ENCODE data around the gene PNPO. TPM values are rescaled to one million over a fixed set of nuclear protein-coding genes. Genes with fewer than 3 reads are reported as not detected.

PNPO gene
- total RNA-seq, 1 donor from 2014 or later, result 31.3 TPM

GRCh38 chr17:47945529-47946508 is 4.4 kb downstream of the PNPO start:
- DNase-seq, result peak; percentile 53
- ATAC-seq, result no peak
- intact Hi-C loops (cut with micrococcal nuclease), result loop anchor here (5.0 kb wide), 1 partner anchor 39 kb away; no protein-coding TSS in a partner anchor

GRCh38 chr17:47946516-47946915 is 5.1 kb downstream of the PNPO start:
- ATAC-seq (no peak), DNase-seq (no peak)
- intact Hi-C loops (cut with micrococcal nuclease), result loop anchor here (5.0 kb wide), 1 partner anchor 39 kb away; no protein-coding TSS in a partner anchor

- ATAC-seq (peak; percentile 55), DNase-seq (peak; percentile 79)
- intact Hi-C loops (cut with micrococcal nuclease), result loop anchor here (5.0 kb wide), 1 partner anchor 40 kb away; no protein-coding TSS in a partner anchor
Measured at GRCh38 chr17:47946929-47947397, 5.6 kb downstream of the PNPO start.

- DNase-seq (no peak), ATAC-seq (peak; percentile 32)
- intact Hi-C loops (cut with micrococcal nuclease), result loop anchor here (5.0 kb wide), 1 partner anchor 41 kb away; no protein-coding TSS in a partner anchor
Measured at GRCh38 chr17:47948706-47949196, 7.4 kb downstream of the PNPO start.

GRCh38 chr17:47949197-47949759 is 7.9 kb downstream of the PNPO start:
- ATAC-seq, result peak; percentile 88
- intact Hi-C loops (cut with micrococcal nuclease), result loop anchor here (5.0 kb wide), 1 partner anchor 42 kb away; no protein-coding TSS in a partner anchor

GRCh38 chr17:47949946-47950345 is 8.6 kb downstream of the PNPO start:
- intact Hi-C loops (cut with micrococcal nuclease), result loop anchor here (5.0 kb wide), 1 partner anchor 43 kb away; no protein-coding TSS in a partner anchor
- ATAC-seq, result no peak

More at GRCh38 chr17:47949197-47949759, 7.9 kb downstream of the PNPO start:
- DNase-seq, result peak; percentile 95

GRCh38 chr17:47950448-47950847 is 9.1 kb downstream of the PNPO start:
- no peak for ATAC-seq
- DNase-seq, result no peak
- intact Hi-C loops (cut with micrococcal nuclease), result no loop called here

More at GRCh38 chr17:47949946-47950345, 8.6 kb downstream of the PNPO start:
- no peak for DNase-seq

- ATAC-seq, result no peak
- DNase-seq, result no peak
- intact Hi-C loops (cut with micrococcal nuclease), result no loop called here
Measured at GRCh38 chr17:47952171-47953021, 11.0 kb downstream of the PNPO start.

- no peak for DNase-seq
- intact Hi-C loops (cut with micrococcal nuclease), result no loop called here
Measured at GRCh38 chr17:47953909-47954308, 12.5 kb downstream of the PNPO start.

GRCh38 chr17:47955497-47956461 is 14.4 kb downstream of the PNPO start:
- intact Hi-C loops (cut with micrococcal nuclease), result no loop called here
- DNase-seq (no peak), ATAC-seq (no peak)

More at GRCh38 chr17:47953909-47954308, 12.5 kb downstream of the PNPO start:
- no peak for ATAC-seq

GRCh38 chr17:47956791-47957590 is 15.6 kb downstream of the PNPO start:
- intact Hi-C loops (cut with micrococcal nuclease), result no loop called here
- ATAC-seq, result no peak
- no peak for DNase-seq

GRCh38 chr17:47957591-47958490 is 16.5 kb downstream of the PNPO start, which contains the start of gene PRR15L:
Gene PRR15L (minus strand): TSS chr17:47957883. CDS start chr17:47953234, 4,649 bp downstream.
- no peak for ATAC-seq
- DNase-seq, result no peak
- intact Hi-C loops (cut with micrococcal nuclease), result no loop called here

- ATAC-seq, result no peak
- intact Hi-C loops (cut with micrococcal nuclease), result no loop called here
- no peak for DNase-seq
Measured at GRCh38 chr17:47959825-47960655, 18.7 kb downstream of the PNPO start.

GRCh38 chr17:47961406-47961805 is 20.0 kb downstream of the PNPO start:
- no peak for DNase-seq
- no peak for ATAC-seq
- intact Hi-C loops (cut with micrococcal nuclease), result no loop called here

- ATAC-seq (no peak), DNase-seq (no peak)
- intact Hi-C loops (cut with micrococcal nuclease), result no loop called here
Measured at GRCh38 chr17:47962901-47963300, 21.5 kb downstream of the PNPO start.
